HFFc6 (cell line): ENCODE results near the gene RNF26. TPM values are rescaled to one million over a fixed set of nuclear protein-coding genes. Genes with fewer than 3 reads are reported as not detected.
A peak's percentile ranks its signal among the peaks of the same experiment; 100 is the strongest.

Source experiments
- DNase-seq: peaks from one replicate; pipeline ENCODE4 v3.0.0-alpha.2; 2018
- H3K27ac Mint-ChIP-seq: 2 replicates; pipeline ENCODE4 v1.8.0; 2020; ENCODE audit warnings: mild to moderate bottlenecking, mixed read lengths
- H3K27me3 Mint-ChIP-seq: 2 replicates; pipeline ENCODE4 v1.8.0; 2021; ENCODE audit warnings: mild to moderate bottlenecking, moderate library complexity, mixed read lengths; ENCODE audit not compliant: insufficient read depth
- H3K36me3 Mint-ChIP-seq: 2 replicates; pipeline ENCODE4 v1.8.0; 2021; ENCODE audit warnings: low read depth, mixed read lengths
- H3K4me1 Mint-ChIP-seq: 2 replicates; pipeline ENCODE4 v1.8.0; 2020; ENCODE audit warnings: low read depth, mixed read lengths
- H3K4me3 Mint-ChIP-seq: 2 replicates; pipeline ENCODE4 v1.8.0; 2020; ENCODE audit warnings: mild to moderate bottlenecking, moderate library complexity, mixed read lengths
- H3K9me3 Mint-ChIP-seq: 2 replicates; pipeline ENCODE4 v1.8.0; 2020; ENCODE audit warnings: mild to moderate bottlenecking, mixed read lengths
- long read RNA-seq: library from polyadenylated mRNA; unstranded; transcript quantifications from one replicate; pipeline ENCODE4 v2.0.0, GENCODE V29; 2019
- total RNA-seq, 6 experiments: library from RNA; stranded (reverse); fragmentation: NEBNext Ultra II Directional; extraction: Animal tissue kit (Norgen Biotek cat#: 25700); gene quantifications; 2 replicates in 1 of 6; 3 replicates in 5 of 6; pipeline ENCODE4 v1.2.3, GENCODE V29; 2021
- TF ChIP-seq, protein P1 (sequence below): fragments of 200-600 bp; sonication (generic); IDR thresholded peaks from 2 replicates; pipeline ENCODE4 v1.5.0; 2021; ENCODE audit warnings: antibody characterized with exemption, mild to moderate bottlenecking

Gene RNF26
- total RNA-seq: 10 to 100 TPM; 48.6 to 63.5 (median 52.7) TPM
- long read RNA-seq, transcript RNF26-201 (1 exons, 2,787 nt): major isoform, 63 of 63 reads
- long read RNA-seq, partial matches to known transcripts: 0 of 63 reads
- long read RNA-seq, other reads (novel, unspliced or antisense): 0 of 63 reads

DNA sequence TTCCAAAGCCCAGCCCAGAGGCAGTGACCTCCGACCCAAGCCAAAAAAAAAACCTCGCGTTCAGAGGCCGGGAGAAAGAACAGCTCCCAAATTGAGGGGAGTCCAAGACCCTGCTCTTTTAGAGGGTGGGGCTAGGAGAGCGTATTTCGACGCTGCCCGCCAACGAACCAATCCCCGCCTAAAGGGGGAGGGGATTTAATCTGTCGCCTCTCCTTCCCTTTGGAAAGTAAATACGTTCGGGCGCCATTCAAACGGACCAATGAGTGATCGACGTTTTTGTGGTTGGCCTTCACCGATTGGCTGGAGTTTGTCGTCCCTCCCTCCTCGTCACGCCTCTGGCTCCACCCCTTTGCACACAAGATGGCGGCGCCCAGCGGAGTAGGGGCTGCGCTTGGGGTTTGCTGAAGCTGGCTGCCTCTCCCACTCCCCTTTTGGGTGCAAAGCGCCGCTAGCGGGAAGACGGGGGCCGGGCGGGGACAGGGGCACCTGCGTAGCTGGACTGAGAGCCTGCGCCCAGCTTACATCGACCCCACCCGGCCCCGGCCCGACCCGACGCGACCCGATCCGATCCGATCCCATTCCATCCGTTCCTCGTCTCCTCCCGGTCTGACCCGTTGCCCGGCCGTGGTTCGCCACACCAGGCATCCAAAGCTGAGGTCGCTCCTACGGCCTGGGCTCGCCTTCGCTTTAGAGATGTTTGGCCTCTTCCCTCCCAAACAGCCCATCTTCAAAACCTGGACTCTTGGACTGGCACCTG, at the start of gene RNF26:
Gene RNF26 (plus strand): TSS at position 354 of the 757 bp plus-strand sequence. CDS start 596 bp downstream, outside the sequence.
- Mint-ChIP-seq H3K27me3 (peaks cover 8% of the 10 kb centered on the region; the same call in 1 of the 2 replicates), H3K36me3 (peaks cover 21% of the 10 kb centered on the region; the same call in 1 of the 2 replicates), H3K9me3 (no peaks in the 10 kb centered on the region), H3K27ac (peak within 1 kb of the TSS; percentile 97), H3K4me1 (peaks cover 52% of the 10 kb centered on the region), H3K4me3 (peak within 1 kb of the TSS; percentile 97)
- peak; percentile 96 for DNase-seq
- TF ChIP-seq, protein P1, sequence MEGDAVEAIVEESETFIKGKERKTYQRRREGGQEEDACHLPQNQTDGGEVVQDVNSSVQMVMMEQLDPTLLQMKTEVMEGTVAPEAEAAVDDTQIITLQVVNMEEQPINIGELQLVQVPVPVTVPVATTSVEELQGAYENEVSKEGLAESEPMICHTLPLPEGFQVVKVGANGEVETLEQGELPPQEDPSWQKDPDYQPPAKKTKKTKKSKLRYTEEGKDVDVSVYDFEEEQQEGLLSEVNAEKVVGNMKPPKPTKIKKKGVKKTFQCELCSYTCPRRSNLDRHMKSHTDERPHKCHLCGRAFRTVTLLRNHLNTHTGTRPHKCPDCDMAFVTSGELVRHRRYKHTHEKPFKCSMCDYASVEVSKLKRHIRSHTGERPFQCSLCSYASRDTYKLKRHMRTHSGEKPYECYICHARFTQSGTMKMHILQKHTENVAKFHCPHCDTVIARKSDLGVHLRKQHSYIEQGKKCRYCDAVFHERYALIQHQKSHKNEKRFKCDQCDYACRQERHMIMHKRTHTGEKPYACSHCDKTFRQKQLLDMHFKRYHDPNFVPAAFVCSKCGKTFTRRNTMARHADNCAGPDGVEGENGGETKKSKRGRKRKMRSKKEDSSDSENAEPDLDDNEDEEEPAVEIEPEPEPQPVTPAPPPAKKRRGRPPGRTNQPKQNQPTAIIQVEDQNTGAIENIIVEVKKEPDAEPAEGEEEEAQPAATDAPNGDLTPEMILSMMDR: no peak

DNA sequence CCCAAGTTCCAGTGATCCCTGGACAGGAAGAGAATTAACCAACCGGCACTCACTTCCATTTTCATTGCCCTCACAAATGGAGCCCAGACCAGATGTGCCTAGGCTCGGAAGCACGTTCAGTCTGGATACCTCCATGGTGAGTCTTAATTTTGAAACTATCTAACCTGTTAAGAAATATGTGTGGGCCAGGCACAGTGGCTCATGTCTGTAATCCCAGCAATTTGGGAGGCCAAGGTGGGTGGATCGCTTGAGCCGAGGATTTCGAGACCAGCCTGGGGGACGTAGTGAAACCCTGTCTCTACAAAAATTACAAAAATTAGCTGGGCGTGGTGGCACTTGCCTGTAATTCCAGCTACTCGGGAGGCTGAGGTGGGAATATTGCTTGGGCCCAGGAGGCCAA, 48.9 kb upstream of the RNF26 start:
- Mint-ChIP-seq H3K36me3 (peaks cover 29% of the 10 kb centered on the region; the same call in 1 of the 2 replicates), H3K4me3 (no peak overlapping the region), H3K9me3 (no peaks in the 10 kb centered on the region), H3K27ac (no peak overlapping the region), H3K27me3 (peaks cover 3% of the 10 kb centered on the region), H3K4me1 (0 out of 2 replicates have a peak, but pooled peaks cover 7% of the 10 kb centered on the region)
- TF ChIP-seq, protein P1: no peak
- no peak for DNase-seq

DNA sequence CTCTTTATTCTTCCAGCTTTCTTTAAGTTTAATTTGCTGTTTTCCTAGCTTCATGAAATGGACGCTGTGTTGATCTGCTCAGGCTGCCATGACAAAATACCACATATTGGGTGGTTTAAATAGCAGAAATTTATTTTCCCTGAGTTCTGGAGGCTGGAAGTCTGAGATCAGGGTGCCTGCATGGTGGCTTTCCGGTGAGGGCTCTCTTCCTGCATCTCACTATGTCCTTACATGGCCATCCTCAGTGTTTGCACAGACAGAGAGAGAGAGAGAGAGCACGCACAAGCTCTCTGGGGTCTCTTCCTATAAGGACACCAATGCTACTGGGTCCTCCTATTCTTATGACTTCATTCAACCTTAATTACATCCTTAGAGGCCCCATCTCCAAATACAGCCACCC, 46.1 kb upstream of the RNF26 start:
- H3K27ac Mint-ChIP-seq: no peak overlapping the region
- no peak for DNase-seq
- peaks cover 45% of the 10 kb centered on the region for H3K36me3 Mint-ChIP-seq
- TF ChIP-seq, protein P1: no peak
- no peak overlapping the region for H3K4me3 Mint-ChIP-seq
- peaks cover 5% of the 10 kb centered on the region; the same call in 1 of the 2 replicates for H3K9me3 Mint-ChIP-seq
- H3K27me3 Mint-ChIP-seq: peaks cover 3% of the 10 kb centered on the region
- 0 out of 2 replicates have a peak, but pooled peaks cover 7% of the 10 kb centered on the region for H3K4me1 Mint-ChIP-seq

- H3K4me1 Mint-ChIP-seq: no peaks in the 10 kb centered on the region
- DNase-seq: no peak
Observed at GRCh38 chr11:119290894-119291497, 43.3 kb upstream of the RNF26 start.

GRCh38 chr11:119293461-119293860, 40.9 kb upstream of the RNF26 start:
- Mint-ChIP-seq H3K36me3 (peaks cover 43% of the 10 kb centered on the region), H3K9me3 (peaks cover 5% of the 10 kb centered on the region; the same call in 1 of the 2 replicates), H3K27ac (no peak overlapping the region), H3K27me3 (no peaks in the 10 kb centered on the region), H3K4me1 (peaks cover 2% of the 10 kb centered on the region; the same call in 1 of the 2 replicates), H3K4me3 (no peak overlapping the region)
- TF ChIP-seq, protein P1: no peak
- DNase-seq: no peak

More at GRCh38 chr11:119290894-119291497, 43.3 kb upstream of the RNF26 start:
- Mint-ChIP-seq H3K36me3 (peaks cover 36% of the 10 kb centered on the region), H3K4me3 (no peak overlapping the region), H3K27ac (no peak overlapping the region), H3K9me3 (peaks cover 5% of the 10 kb centered on the region; the same call in 1 of the 2 replicates), H3K27me3 (no peaks in the 10 kb centered on the region)
- TF ChIP-seq, protein P1: no peak
